CD4-positive, alpha-beta T cell (primary cell): ENCODE measurements around the gene PP2D1. TPM values are rescaled to one million over a fixed set of nuclear protein-coding genes. Genes with fewer than 3 reads are reported as not detected.

Experiments used
- ATAC-seq: fragments of 200-7000 bp; cut with Tn5 transposase; one replicate; pipeline ENCODE4 v1.10.0; 2022; ENCODE audit warnings: mild to moderate bottlenecking; ENCODE audit not compliant: poor library complexity
- CTCF ChIA-PET: fragments of 350-600 bp; sonication (Branson Sonifier 250); formaldehyde crosslinking; loops from one replicate; lab custom pipeline; 2021; ENCODE audit warnings: antibody characterized with exemption, inconsistent platforms; lab: Charles Lee
- POLR2A ChIA-PET: fragments of 350-600 bp; sonication (Branson Sonifier 250); formaldehyde crosslinking; loops from one replicate; lab custom pipeline; 2021; ENCODE audit warnings: antibody characterized with exemption, inconsistent platforms; lab: Charles Lee
- DNase-seq, 14 experiments: peaks; one replicate each; pipeline ENCODE4 v3.0.0-alpha.2; 2013 to 2020; ENCODE audit warnings: mixed read lengths in 2 of 14
- H3K27ac ChIP-seq, 2 donors: one replicate each; pipeline versions ENCODE4 v1.5.1 to v1.7.0; 2013; ENCODE audit warnings: low read length in 2 of 2, low read depth in 1 of 2, mild to moderate bottlenecking in 1 of 2
- H3K27me3 ChIP-seq, 2 experiments: 1 replicate in 1 of 2; 2 replicates in 1 of 2; pipeline versions ENCODE4 v1.6.1 to v1.7.0; 2013; ENCODE audit warnings: low read length in 2 of 2, control low read depth in 1 of 2, mild to moderate bottlenecking in 1 of 2, moderate library complexity in 1 of 2; ENCODE audit not compliant: insufficient read depth in 2 of 2, control insufficient read depth in 1 of 2
- H3K36me3 ChIP-seq: one replicate; pipeline ENCODE4 v1.6.1; 2013; ENCODE audit warnings: low read length, control low read depth; ENCODE audit not compliant: insufficient read depth
- H3K4me1 ChIP-seq: one replicate; pipeline ENCODE4 v1.6.1; 2013; ENCODE audit warnings: low read length, control low read depth; ENCODE audit not compliant: insufficient read depth
- H3K4me3 ChIP-seq: one replicate; pipeline ENCODE4 v1.5.1; 2013; ENCODE audit warnings: mild to moderate bottlenecking, low read length, moderate library complexity
- H3K9me3 ChIP-seq, 2 experiments: 1 replicate in 1 of 2; 2 replicates in 1 of 2; pipeline versions ENCODE4 v1.6.1 to v1.7.0; 2013; ENCODE audit warnings: low read length in 2 of 2, mild to moderate bottlenecking in 2 of 2, control low read depth in 1 of 2, moderate library complexity in 1 of 2; ENCODE audit not compliant: control insufficient read depth in 1 of 2, insufficient read depth in 1 of 2
- H3K27ac Mint-ChIP-seq: one replicate; pipeline ENCODE4 v1.8.0; 2020; ENCODE audit warnings: mixed read lengths
- H3K27me3 Mint-ChIP-seq: one replicate; pipeline ENCODE4 v1.8.0; 2021; ENCODE audit warnings: mixed read lengths
- H3K36me3 Mint-ChIP-seq: one replicate; pipeline ENCODE4 v1.8.0; 2021; ENCODE audit warnings: low read depth, mixed read lengths
- H3K4me1 Mint-ChIP-seq: one replicate; pipeline ENCODE4 v1.8.0; 2021; ENCODE audit warnings: low read depth, mixed read lengths
- H3K4me3 Mint-ChIP-seq: one replicate; pipeline ENCODE4 v1.8.0; 2020; ENCODE audit warnings: mild to moderate bottlenecking, mixed read lengths
- H3K9me3 Mint-ChIP-seq: one replicate; pipeline ENCODE4 v1.8.0; 2020; ENCODE audit warnings: mixed read lengths
- CTCF ChIP-seq: fragments of 200-600 bp; IDR thresholded peaks from one replicate; pipeline ENCODE4 v1.8.0; 2022; ENCODE audit warnings: antibody characterized with exemption, mild to moderate bottlenecking
- intact Hi-C, 2 experiments: fragments of 100-400 bp; cut with DNase I in 1 of 2; cut with micrococcal nuclease in 1 of 2; formaldehyde crosslinking; loops; one replicate each; pipeline versions ENCODE4 v1.15.1 to v1.9.0; 2023 to 2025; cut with DNase I, micrococcal nuclease
- total RNA-seq, 174 experiments: library from RNA in 2 of 174; stranded (reverse) in 2 of 174; gene quantifications; one replicate each; pipeline ENCODE4 v1.2.3 and lab custom pipeline; 2021 to 2026

Gene PP2D1
- total RNA-seq, 2 experiments from 2014 or later, result not detected

DNA sequence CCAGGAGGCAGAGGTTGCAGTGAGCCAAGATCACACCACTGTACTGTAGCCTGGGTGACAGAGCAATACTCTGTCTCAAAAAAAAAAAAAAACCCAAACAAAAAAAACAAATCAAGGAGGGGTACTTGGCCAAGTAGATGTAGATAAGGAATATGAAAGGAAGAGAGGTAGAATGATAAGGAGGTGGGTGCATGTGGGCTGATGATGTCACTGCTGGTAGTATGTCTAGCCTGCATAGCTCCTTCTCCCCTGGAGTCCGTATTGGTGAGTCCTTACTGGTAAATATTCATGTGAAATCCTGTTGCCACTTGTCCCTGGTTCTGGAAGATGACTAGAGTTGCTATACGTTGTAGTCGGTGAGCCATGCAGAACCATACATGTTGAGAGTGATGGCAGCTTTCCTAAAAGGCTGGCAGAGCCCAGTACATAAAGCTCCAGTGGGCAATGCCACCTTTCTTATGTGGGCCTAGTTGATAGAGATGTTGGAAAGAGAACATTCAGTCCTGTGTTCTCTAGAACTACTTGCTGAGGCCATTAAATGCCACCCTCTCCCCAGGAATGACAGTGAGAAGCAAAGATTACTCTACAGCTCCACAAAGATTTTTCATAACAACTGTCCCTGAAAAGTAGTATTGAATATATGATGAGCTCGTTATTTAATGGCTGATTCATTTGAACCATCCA lies 39.2 kb upstream of the PP2D1 start:
- CTCF ChIA-PET, result interaction anchor here (0.7 to 2.9 kb wide), 3 partner anchors 11 to 94 kb away, joined by 3 to 15 read pairs (median 3); partner anchors contain the start of gene KAT2B

DNA sequence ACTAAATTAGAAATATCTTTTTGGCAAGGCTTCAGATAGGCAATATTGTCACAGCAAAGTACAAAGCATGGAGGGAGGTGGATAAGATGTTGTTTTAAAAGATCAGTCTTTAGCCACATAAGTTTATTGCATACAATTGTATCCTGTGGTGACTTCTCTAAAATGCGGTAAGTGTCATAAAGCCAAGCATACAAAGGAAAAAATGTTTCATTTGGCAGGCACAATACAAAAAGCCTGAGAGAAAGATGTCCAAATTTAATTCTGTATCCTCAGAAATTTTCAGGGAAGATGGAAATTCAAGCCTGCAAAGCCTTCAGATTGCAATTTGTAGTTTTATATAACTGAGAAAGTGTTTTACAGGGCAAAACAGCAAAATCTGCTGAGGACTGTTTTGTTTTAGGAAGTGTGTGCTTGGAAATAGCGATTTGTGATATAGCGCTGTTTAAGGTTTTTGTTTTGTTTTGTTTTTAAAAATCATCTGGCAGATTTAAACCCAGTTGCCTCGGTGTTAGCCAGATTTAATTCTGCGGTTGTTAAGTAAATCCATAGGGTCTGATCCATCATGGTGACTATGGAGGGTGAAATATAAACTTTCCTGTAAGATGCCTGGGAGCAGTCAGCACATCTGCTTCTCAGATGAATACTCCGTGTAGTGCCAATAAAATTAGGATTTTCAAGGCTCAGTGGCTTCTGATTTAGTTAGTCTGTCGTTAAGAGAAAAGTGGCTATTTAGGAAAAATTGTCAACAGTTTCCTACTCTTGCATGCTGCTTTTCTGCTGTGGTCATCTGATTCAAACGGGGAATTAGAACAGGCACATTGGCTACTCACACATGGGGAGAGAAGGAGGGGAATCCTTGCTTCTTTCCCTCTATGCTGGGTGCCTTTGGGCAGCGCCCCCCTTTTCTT lies 36.2 kb upstream of the PP2D1 start:
- H3K4me3 Mint-ChIP-seq, result peak overlapping the region; percentile 32
- H3K4me1 Mint-ChIP-seq, result peaks cover 78% of the 10 kb centered on the region
- Histone ChIP-seq H3K4me1 (peaks cover 75% of the 10 kb centered on the region), H3K27ac (no peak overlapping the region), H3K36me3 (no peaks in the 10 kb centered on the region), H3K27me3 (no peaks in the 10 kb centered on the region), H3K4me3 (no peak overlapping the region), H3K9me3 (no peaks in the 10 kb centered on the region)
- ChIA-PET POLR2A (no interaction called here), CTCF (no interaction called here)
- H3K36me3 Mint-ChIP-seq, result no peaks in the 10 kb centered on the region
- ATAC-seq, result no peak
- DNase-seq, result no peak
- TF ChIP-seq CTCF, result no peak
- no peaks in the 10 kb centered on the region for H3K27me3 Mint-ChIP-seq
- H3K27ac Mint-ChIP-seq, result peak overlapping the region; percentile 29
- intact Hi-C loops, result loop anchor here in 1 of 2 experiments (10.0 kb wide), 2 partner anchors 57 to 63 kb away; no protein-coding TSS in a partner anchor
- H3K9me3 Mint-ChIP-seq, result no peaks in the 10 kb centered on the region

More for the DNA sequence above, 39.2 kb upstream of the PP2D1 start:
- H3K27ac Mint-ChIP-seq, result peak overlapping the region; percentile 55
- POLR2A ChIA-PET, result interaction anchor here (0.7 to 6.7 kb wide), 2 partner anchors 9 to 13 kb away, joined by 3 to 47 read pairs; partner anchors contain the start of gene KAT2B
- DNase-seq (peak in 4 of 14 experiments; percentile 15 to 53 (median 31)), ATAC-seq (no peak)
- peaks cover 53% of the 10 kb centered on the region for H3K4me1 Mint-ChIP-seq
- no peaks in the 10 kb centered on the region for H3K9me3 Mint-ChIP-seq
- no peak overlapping the region for H3K4me3 Mint-ChIP-seq
- Histone ChIP-seq H3K9me3 (no peaks in the 10 kb centered on the region), H3K4me3 (no peak overlapping the region), H3K4me1 (peaks cover 71% of the 10 kb centered on the region), H3K36me3 (no peaks in the 10 kb centered on the region), H3K27ac (no peak overlapping the region), H3K27me3 (no peaks in the 10 kb centered on the region)
- no peak for TF ChIP-seq CTCF
- H3K36me3 Mint-ChIP-seq, result no peaks in the 10 kb centered on the region
- intact Hi-C loops, result no loop called here
- H3K27me3 Mint-ChIP-seq, result no peaks in the 10 kb centered on the region

DNA sequence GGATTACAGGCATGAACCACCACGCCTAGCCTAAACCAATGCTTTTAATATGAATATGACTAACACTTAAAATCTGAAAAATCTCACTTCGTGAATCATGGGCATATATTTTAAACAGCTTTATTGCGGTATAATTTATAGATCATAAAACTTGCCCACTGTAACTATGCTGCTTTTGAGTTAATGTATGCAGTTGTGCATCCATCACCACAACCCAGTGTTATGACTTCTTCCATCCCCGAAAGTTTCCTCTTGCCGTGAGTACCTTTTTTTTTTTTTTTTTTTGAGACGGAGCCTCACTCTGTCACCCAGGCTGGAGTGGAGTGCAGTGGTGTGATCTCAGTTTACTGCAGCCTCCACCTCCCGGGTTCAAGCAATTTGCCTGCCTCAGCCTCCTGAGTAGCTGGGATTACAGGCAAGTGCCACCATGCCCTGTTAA lies 35.3 kb upstream of the PP2D1 start:
- peak overlapping the region; percentile 32 for H3K4me3 Mint-ChIP-seq
- H3K27ac ChIP-seq, result no peak overlapping the region
- no peaks in the 10 kb centered on the region for H3K9me3 ChIP-seq
- TF ChIP-seq CTCF, result no peak
- ATAC-seq (no peak), DNase-seq (no peak)
- H3K4me3 ChIP-seq, result no peak overlapping the region
- no peaks in the 10 kb centered on the region for H3K36me3 ChIP-seq
- intact Hi-C loops, result loop anchor here in 1 of 2 experiments (10.0 kb wide), 2 partner anchors 57 to 63 kb away; no protein-coding TSS in a partner anchor
- peaks cover 85% of the 10 kb centered on the region for H3K4me1 Mint-ChIP-seq
- H3K27ac Mint-ChIP-seq, result peak overlapping the region; percentile 29
- no peaks in the 10 kb centered on the region for H3K27me3 ChIP-seq
- no peaks in the 10 kb centered on the region for H3K36me3 Mint-ChIP-seq
- ChIA-PET POLR2A (interaction anchor here (2.0 kb wide), 1 partner anchor 139 kb away, joined by 4 read pairs; the partner anchor contains the start of gene SGO1), CTCF (no interaction called here)
- H3K27me3 Mint-ChIP-seq, result no peaks in the 10 kb centered on the region
- peaks cover 74% of the 10 kb centered on the region for H3K4me1 ChIP-seq
- no peaks in the 10 kb centered on the region for H3K9me3 Mint-ChIP-seq
